NCI-H1048 (cell line): Measurements from ENCODE around the gene ATG5.

Experiments used
- DNase-seq: peaks from one replicate; lab custom pipeline; 2025; lab: John Stamatoyannopoulos, UW

The ATG5 gene

GRCh38 chr6:106325336-106326178, at the start of gene ATG5:
TSS of gene ATG5 (minus strand) at chr6:106325760. CDS start at chr6:106316208, 9,552 bp downstream.
- peak; percentile 96 for DNase-seq

GRCh38 chr6:106373502-106374239, 48.1 kb upstream of the ATG5 start:
- DNase-seq: no peak

GRCh38 chr6:106372838-106373501, 47.4 kb upstream of the ATG5 start:
- no peak for DNase-seq

- DNase-seq: no peak
These were observed 45.1 kb upstream of the ATG5 start for GRCh38 chr6:106370639-106371038.

- DNase-seq: no peak
These were observed 44.2 kb upstream of the ATG5 start for GRCh38 chr6:106369739-106370138.

- DNase-seq: no peak
These were observed 38.0 kb upstream of the ATG5 start for GRCh38 chr6:106363401-106364138.

- DNase-seq: no peak
These were observed 35.5 kb upstream of the ATG5 start for GRCh38 chr6:106360989-106361430.

GRCh38 chr6:106360410-106360988, 34.9 kb upstream of the ATG5 start, which contains the start of gene CRYBG1:
TSS of gene CRYBG1 (plus strand) at chr6:106360717. CDS start at chr6:106360909, 192 bp downstream.
- peak; percentile 65 for DNase-seq

- no peak for DNase-seq
These were observed 34.4 kb upstream of the ATG5 start for GRCh38 chr6:106359959-106360409.

- no peak for DNase-seq
These were observed 30.8 kb upstream of the ATG5 start for GRCh38 chr6:106356378-106356777.

GRCh38 chr6:106347219-106347618, 21.7 kb upstream of the ATG5 start:
- DNase-seq: no peak

- no peak for DNase-seq
These were observed 13.9 kb upstream of the ATG5 start for GRCh38 chr6:106339334-106340029.

- DNase-seq: peak; percentile 38
These were observed 9.3 kb upstream of the ATG5 start for GRCh38 chr6:106334646-106335448.

GRCh38 chr6:106324726-106325335, 729 bp downstream of the ATG5 start:
- DNase-seq: no peak

- DNase-seq: no peak
These were observed 3.6 kb downstream of the ATG5 start for GRCh38 chr6:106321940-106322339.

- no peak for DNase-seq
These were observed 6.7 kb downstream of the ATG5 start for GRCh38 chr6:106318851-106319250.

- no peak for DNase-seq
These were observed 7.5 kb downstream of the ATG5 start for GRCh38 chr6:106318061-106318460.

- DNase-seq: no peak
These were observed 9.2 kb downstream of the ATG5 start for GRCh38 chr6:106316375-106316766.

GRCh38 chr6:106315765-106316374, 9.7 kb downstream of the ATG5 start:
- DNase-seq: no peak
